ENCODE results near the gene DAAM2.

The DAAM2 gene

GRCh38 chr6:39819228-39819627 lies 27.1 kb downstream of the DAAM2 start:
- no peak for DNase-seq (ENCODE audit: low read depth)

DNA sequence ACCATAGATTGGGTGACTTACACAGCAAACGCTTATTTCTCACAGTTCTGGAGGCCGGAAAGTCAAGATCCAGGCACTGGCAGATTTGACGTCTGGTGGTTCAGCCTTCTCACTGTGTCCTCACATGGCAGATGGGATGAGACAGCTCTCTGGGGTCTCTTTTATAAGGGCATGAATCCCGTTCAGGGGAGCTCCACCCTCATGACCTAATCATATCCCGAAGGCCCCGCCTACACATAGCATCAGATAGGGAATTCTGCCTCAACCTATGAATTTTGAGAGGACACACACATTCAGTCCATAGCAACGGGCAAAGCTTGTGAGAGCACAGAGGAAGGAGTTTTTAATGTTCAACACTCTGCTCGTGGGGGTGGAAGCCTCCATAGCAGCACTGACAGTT lies 27.5 kb downstream of the DAAM2 start:
- no peak for DNase-seq (ENCODE audit: low read depth)

- DNase-seq (ENCODE audit: low read depth): no peak
Measured at GRCh38 chr6:39820553-39820952, 28.4 kb downstream of the DAAM2 start.

DNA sequence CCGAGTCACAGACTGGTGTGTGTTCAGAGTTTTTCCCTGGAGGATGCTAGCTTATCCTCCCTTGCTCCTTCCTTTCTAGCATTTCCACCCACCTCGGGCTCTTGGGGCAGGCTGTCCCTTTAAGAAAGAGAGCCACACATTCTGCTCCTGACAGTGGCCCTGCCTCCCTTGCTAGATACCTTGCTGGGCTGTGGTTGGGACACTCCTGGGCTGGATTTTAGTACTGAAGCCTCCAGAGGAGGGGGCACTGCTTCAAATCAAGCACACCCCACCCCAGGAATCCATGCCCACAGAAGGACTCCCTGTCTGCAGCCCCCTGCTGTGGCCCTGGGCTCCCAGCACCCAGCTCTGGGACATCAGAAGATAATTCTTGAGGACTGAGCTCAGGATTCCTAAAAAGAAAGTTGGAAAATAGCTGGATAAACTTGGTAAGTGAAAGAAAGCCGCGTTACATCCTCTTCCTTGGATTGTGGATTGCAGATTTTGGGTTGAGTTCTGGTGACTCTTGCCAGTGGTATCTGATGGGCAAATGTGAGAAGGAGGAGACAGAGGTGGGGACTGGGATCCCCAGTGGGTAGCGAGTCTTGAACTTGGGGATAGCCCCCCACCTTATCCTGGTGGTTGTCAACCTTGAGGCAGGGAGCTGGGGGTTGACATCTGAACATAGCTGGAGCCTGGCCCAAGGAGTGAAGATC lies 29.0 kb downstream of the DAAM2 start:
- no peak for DNase-seq (ENCODE audit: low read depth)

DNA sequence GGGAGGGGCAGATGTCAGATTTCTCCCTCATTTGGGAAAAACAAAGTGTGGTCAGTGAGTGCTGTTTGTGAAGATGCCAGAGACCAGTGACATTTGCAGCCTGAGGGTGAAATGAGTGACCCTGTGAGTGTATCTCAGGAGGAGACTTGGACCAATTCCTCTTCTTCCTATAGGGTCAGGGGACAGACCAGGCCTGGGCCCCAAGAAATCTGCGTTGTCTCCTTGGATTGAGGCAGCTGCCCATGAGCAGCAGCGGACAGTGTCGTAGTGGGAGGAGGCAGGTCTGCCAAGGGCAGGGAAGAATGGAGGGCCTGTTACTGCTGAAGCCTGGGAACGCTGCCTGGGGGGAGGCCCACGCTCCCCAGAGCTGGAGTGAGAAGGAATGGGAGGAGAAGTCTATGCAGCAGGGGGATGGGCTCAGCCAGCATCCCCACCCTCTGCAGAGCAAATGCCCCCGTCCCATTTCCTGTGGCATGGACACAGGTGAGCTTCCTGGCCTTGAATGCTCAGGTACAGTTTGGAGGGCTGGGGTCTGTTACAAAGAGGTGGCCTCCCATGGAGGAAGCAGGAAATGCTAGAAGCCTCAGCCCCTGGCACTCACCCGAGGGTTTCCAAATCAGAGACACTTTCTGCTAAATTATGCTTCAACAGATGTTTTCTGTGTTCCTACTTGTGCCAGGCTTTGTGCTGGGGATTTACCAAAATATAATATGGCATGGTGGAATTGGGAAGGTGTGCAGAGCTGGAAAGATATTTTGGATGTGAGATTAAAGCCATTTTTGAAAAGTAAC lies 29.8 kb downstream of the DAAM2 start:
- DNase-seq (ENCODE audit: low read depth): no peak

GRCh38 chr6:39822846-39823815 lies 31.0 kb downstream of the DAAM2 start:
- no peak for DNase-seq (ENCODE audit: low read depth)

GRCh38 chr6:39824030-39824926 lies 32.1 kb downstream of the DAAM2 start:
- DNase-seq (ENCODE audit: low read depth): no peak

- no peak for DNase-seq (ENCODE audit: low read depth)
Measured at GRCh38 chr6:39829331-39829730, 37.2 kb downstream of the DAAM2 start.

DNA sequence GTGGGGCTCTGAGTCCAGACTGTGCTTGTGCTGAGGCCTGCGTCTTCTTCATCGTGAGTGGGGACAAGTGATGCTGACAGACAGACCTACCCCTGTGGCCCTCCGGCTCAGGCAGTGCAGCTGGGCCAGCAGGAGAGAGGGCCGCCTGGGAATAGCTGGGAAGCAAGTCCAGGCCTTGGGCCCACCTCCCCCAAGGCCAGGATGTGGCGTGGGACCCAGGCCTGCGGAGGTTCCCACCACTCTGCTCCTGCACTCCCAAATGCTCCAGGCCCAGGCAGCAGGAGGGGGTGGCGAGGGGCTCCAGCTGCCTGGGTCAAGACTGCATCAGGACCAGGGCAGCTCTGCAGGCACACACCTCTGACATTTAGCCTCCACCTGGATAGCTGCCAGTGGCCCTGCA lies 38.3 kb downstream of the DAAM2 start:
- DNase-seq (ENCODE audit: low read depth): no peak

GRCh38 chr6:39831701-39832100 lies 39.5 kb downstream of the DAAM2 start:
- DNase-seq (ENCODE audit: low read depth): no peak

DNA sequence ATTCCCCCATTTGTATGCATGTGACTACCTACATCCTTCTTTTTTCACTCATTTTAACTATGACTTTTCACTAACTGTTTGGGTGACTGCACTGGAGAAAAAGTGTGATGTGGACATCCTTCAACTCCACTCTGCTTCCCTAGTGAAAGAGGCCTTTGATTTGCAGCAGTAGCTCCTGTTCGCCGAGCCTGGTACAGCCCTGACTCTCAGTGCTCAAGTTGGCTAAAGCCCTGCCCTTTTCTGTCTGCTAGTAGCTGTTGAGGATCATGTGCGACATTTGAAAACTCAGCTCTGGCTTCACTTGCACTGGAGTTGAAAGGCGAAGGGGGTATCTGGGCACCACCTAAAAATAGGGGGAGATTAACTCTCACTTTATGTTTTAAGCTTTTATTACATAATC lies 42.1 kb downstream of the DAAM2 start:
- no peak for DNase-seq (ENCODE audit: low read depth)

- no peak for DNase-seq (ENCODE audit: low read depth)
Measured at GRCh38 chr6:39834866-39835265, 42.7 kb downstream of the DAAM2 start.

- no peak for DNase-seq (ENCODE audit: low read depth)
Measured at GRCh38 chr6:39835821-39836295, 43.7 kb downstream of the DAAM2 start.

- no peak for DNase-seq (ENCODE audit: low read depth)
Measured at GRCh38 chr6:39836606-39837005, 44.4 kb downstream of the DAAM2 start.

DNA sequence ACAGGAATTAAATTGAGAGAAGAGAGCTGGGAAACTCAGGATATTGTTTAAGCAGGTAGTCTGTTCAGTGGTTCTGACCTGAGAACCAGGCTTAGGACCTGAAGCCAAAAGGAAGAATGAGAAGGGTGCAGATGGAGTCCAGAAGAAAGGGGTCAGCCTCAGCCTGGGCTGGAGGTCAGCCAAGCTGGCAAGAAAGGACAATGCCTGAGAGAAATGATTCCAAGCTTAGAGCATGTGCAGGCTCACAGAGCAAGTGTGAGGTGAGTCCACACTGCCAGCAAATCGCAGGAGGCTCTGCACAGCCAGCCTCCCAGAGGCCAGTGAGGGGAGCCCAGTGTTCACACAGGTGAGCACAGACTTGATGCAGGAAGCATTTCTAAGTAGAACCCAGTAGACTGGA lies 47.3 kb downstream of the DAAM2 start:
- DNase-seq (ENCODE audit: low read depth): no peak

GRCh38 chr6:39840781-39841180 lies 48.6 kb downstream of the DAAM2 start:
- no peak for DNase-seq (ENCODE audit: low read depth)

GRCh38 chr6:39841291-39841690 lies 49.1 kb downstream of the DAAM2 start:
- no peak for DNase-seq (ENCODE audit: low read depth)

GRCh38 chr6:39841923-39842322 lies 49.7 kb downstream of the DAAM2 start:
- DNase-seq (ENCODE audit: low read depth): no peak

DNA sequence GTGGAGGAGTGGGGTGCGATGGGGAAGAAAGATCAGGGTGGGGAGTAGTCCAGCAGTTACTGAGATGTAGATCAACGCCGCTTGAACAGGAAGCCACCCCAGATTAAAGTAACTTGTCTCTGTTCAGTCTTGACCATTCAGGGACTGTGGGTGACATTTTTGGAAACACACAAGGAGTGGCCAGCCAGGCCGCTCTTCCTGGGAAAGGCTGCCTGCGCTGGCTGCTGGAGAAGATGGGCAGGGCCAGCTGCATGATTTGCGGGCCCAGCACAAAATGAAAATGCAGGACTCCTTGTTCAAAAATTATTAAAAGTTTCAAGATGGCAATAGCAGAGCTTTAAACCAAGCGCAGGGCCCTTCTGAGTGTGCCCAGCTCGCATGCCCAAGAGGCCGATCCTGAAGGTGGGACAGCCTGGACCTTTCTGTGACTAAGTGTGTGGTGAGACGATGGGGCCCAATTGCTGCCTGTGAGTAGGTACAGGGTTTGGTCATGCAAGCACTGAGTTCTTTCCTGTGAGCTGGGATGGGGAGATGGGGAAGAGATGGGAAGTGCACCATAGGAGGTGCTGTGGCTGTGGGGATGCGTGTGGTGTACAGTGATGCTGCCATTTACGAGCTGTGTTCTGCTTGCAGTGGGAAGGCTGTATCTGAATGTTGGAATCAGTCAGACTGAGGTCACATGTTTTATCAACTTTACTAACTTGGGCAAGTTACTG lies 51.3 kb downstream of the DAAM2 start:
- no peak for DNase-seq (ENCODE audit: low read depth)

GRCh38 chr6:39844866-39845265 lies 52.7 kb downstream of the DAAM2 start:
- DNase-seq (ENCODE audit: low read depth): no peak

DNA sequence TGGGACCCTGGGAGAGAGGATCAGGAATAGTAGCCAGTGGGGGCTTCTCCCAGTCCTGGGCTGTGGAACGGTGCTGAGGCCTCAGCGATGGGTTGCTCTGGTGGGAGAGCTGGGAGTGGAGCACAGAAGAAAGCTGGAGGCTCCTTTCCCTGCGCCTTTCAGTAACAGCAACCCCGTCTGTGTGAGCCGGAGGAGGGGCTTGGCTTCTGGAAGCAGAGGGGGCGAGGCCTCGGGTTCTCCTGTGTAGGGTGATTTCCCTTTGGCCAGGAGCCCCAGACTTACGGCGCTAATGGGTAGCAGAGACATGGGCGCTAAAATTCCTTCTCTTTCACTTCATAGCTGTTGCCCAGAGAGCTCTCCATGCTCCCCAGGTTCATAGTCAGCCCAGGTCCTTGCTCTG lies 55.0 kb downstream of the DAAM2 start:
- DNase-seq (ENCODE audit: low read depth): no peak
